HG03159 (cell line): Measurements from ENCODE around the gene FCRLB.
"Not testable (repeated sequence)": the region's sequence is repeated elsewhere in the genome, so short reads cannot be mapped to it uniquely, and the experiment has no call there.

Source experiments
- ATAC-seq: cut with Tn5 transposase; IDR thresholded peaks from one replicate; pipeline ENCODE4 v1.9.1; 2021; ENCODE audit warnings: mild to moderate bottlenecking, moderate library complexity; ENCODE audit not compliant: unreplicated experiment

The FCRLB gene

GRCh38 chr1:161718559-161719324 is 2.6 kb upstream of the FCRLB start:
- peak; percentile 66 for ATAC-seq

- ATAC-seq: peak; percentile 49
Observed at GRCh38 chr1:161719325-161719611, 2.1 kb upstream of the FCRLB start.

- ATAC-seq: no peak
Observed at GRCh38 chr1:161720422-161720821, 922 bp upstream of the FCRLB start.

- no peak for ATAC-seq
Observed at GRCh38 chr1:161721738-161722343, 497 bp downstream of the FCRLB start.

GRCh38 chr1:161722406-161722805 is 1.1 kb downstream of the FCRLB start:
- ATAC-seq: no peak

- no peak for ATAC-seq
Observed at GRCh38 chr1:161723459-161724141, 2.3 kb downstream of the FCRLB start.

GRCh38 chr1:161725258-161725907 is 4.0 kb downstream of the FCRLB start:
- not testable (repeated sequence) for ATAC-seq

GRCh38 chr1:161725908-161726472 is 4.6 kb downstream of the FCRLB start:
- peak; percentile 28 for ATAC-seq

- peak; percentile 50 for ATAC-seq
Observed at GRCh38 chr1:161726473-161727255, 5.3 kb downstream of the FCRLB start.

GRCh38 chr1:161727256-161727924 is 6.0 kb downstream of the FCRLB start:
- ATAC-seq: peak; percentile 7

GRCh38 chr1:161728376-161729226 is 7.3 kb downstream of the FCRLB start:
- no peak for ATAC-seq

GRCh38 chr1:161730050-161730564 is 8.8 kb downstream of the FCRLB start:
- ATAC-seq: no peak

GRCh38 chr1:161731241-161731640 is 9.9 kb downstream of the FCRLB start:
- ATAC-seq: no peak

- ATAC-seq: no peak
Observed at GRCh38 chr1:161731981-161732718, 10.8 kb downstream of the FCRLB start.

GRCh38 chr1:161733526-161733925 is 12.2 kb downstream of the FCRLB start:
- ATAC-seq: no peak

- no peak for ATAC-seq
Observed at GRCh38 chr1:161735837-161736236, 14.5 kb downstream of the FCRLB start.

- no peak for ATAC-seq
Observed at GRCh38 chr1:161736335-161736969, 15.1 kb downstream of the FCRLB start.

GRCh38 chr1:161737625-161738024 is 16.3 kb downstream of the FCRLB start:
- no peak for ATAC-seq
